ENCODE results near the gene FANCD2.
"Not testable (repeated sequence)": the region's sequence is repeated elsewhere in the genome, so short reads cannot be mapped to it uniquely, and the experiment has no call there.

The FANCD2 gene

GRCh38 chr3:10115326-10116137, 89.3 kb downstream of the FANCD2 start, which contains the start of gene BRK1:
Gene BRK1, plus strand, starts transcription at chr3:10115675. Its CDS starts 27 bp downstream, at chr3:10115702.
- peak; percentile 96 for DNase-seq

- DNase-seq: no peak
Observed at GRCh38 chr3:10116138-10116460, 89.9 kb downstream of the FANCD2 start.

DNA sequence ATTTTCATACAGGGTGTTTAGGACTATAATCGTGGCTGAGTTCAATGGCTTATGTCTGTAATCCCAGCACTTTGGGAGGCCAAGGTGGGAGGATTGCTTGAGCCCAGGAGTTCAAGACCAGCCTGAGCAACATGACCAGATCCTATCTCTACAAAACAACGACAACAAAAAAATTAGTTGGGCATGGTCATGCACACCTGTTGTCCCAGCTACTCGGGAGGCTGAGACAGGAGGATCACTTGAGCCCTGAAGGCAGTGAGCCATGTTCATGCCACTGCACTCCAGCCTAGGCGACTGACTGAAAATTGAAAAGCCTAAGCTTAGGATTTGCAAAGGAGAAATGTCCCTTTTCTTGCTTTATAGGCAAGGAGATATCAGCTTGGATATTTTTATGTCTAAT, 90.7 kb downstream of the FANCD2 start:
- no peak for DNase-seq

- no peak for DNase-seq
Observed at GRCh38 chr3:10119376-10119775, 93.1 kb downstream of the FANCD2 start.

DNA sequence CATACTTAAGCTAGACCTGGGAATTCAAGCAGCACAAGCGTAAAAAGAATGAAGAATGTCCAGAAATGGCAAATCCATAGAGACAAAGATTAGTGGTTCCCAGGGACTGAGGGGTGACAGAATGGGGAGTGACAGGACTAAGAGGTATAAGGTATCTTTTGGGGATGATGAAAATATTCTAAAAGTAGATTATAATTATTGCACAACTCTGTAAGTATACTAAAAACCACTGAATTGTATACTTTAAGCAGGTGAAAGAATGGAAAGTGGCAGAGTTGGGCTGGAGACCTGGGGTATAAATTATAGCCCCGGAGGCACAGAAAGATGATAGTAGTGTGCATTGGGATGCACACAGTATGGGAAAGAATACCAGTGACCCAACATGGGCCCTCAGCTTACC, 94.8 kb downstream of the FANCD2 start:
- no peak for DNase-seq

DNA sequence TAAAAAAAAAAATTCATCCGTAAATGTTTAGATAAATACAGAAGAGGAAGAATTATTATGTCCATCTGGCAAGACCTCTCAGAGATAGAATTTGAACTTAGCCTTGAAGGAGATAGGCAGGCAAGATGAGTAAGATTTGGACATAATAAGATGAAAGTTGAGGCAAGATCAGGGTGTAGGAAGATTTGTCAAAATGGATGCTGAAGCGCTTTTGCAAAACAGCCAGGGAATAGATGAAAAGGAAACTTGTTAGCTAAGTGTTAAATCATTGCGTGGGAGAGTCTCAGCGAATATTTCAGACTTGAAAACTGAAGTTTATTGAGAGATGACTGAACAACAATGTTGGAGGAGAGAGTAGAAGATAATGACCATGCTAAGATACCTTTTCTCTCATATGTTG, 96.5 kb downstream of the FANCD2 start:
- no peak for DNase-seq

GRCh38 chr3:10135872-10136271, 109.6 kb downstream of the FANCD2 start:
- DNase-seq: not testable (repeated sequence)

- no peak for DNase-seq
Observed at GRCh38 chr3:10136426-10137005, 110.3 kb downstream of the FANCD2 start.

GRCh38 chr3:10137178-10137577, 110.9 kb downstream of the FANCD2 start:
- no peak for DNase-seq

GRCh38 chr3:10140996-10141546, 114.8 kb downstream of the FANCD2 start:
- DNase-seq: no peak

- peak; percentile 23 for DNase-seq
Observed at GRCh38 chr3:10142707-10143560, 116.7 kb downstream of the FANCD2 start.

GRCh38 chr3:10145685-10146084, 119.4 kb downstream of the FANCD2 start:
- DNase-seq: no peak

- DNase-seq: no peak
Observed at GRCh38 chr3:10149226-10149625, 123.0 kb downstream of the FANCD2 start.

- DNase-seq: no peak
Observed at GRCh38 chr3:10150987-10151386, 124.8 kb downstream of the FANCD2 start.

Measured in CD4-positive, alpha-beta T cell treated with Interleukin-10 for 1 hour (primary cell).